Peyer's patch (tissue), 4 donors: ENCODE results near the gene RAD51B.

Experiments
- POLR2A ChIP-seq, 2 donors: fragments of 450-650 bp; IDR thresholded peaks; one replicate each; pipeline ENCODE4 v1.5.1; 2017; ENCODE audit warnings: antibody characterized with exemption in 2 of 2, mild to moderate bottlenecking in 2 of 2, moderate library complexity in 2 of 2
- TF ChIP-seq, protein P1 (sequence below), 6 experiments: fragments of 450-650 bp in 4 of 6; fragments of 200-600 bp in 2 of 6; sonication (generic) in 1 of 6; IDR thresholded peaks; one replicate each; pipeline ENCODE4 v1.5.1; 2017 to 2019; ENCODE audit warnings: antibody characterized with exemption in 6 of 6, mild to moderate bottlenecking in 3 of 6, moderate library complexity in 1 of 6

- TF ChIP-seq, protein P1, sequence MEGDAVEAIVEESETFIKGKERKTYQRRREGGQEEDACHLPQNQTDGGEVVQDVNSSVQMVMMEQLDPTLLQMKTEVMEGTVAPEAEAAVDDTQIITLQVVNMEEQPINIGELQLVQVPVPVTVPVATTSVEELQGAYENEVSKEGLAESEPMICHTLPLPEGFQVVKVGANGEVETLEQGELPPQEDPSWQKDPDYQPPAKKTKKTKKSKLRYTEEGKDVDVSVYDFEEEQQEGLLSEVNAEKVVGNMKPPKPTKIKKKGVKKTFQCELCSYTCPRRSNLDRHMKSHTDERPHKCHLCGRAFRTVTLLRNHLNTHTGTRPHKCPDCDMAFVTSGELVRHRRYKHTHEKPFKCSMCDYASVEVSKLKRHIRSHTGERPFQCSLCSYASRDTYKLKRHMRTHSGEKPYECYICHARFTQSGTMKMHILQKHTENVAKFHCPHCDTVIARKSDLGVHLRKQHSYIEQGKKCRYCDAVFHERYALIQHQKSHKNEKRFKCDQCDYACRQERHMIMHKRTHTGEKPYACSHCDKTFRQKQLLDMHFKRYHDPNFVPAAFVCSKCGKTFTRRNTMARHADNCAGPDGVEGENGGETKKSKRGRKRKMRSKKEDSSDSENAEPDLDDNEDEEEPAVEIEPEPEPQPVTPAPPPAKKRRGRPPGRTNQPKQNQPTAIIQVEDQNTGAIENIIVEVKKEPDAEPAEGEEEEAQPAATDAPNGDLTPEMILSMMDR (IDR thresholded peaks at IDR 0.05), result no peak
- TF ChIP-seq POLR2A (IDR thresholded peaks at IDR 0.05), result no peak
Measured at GRCh38 chr14:68032154-68032553, 212.6 kb downstream of the RAD51B start.
